IMR-90 (cell line): ENCODE data around the gene CFAP73. TPM values are rescaled to one million over a fixed set of nuclear protein-coding genes. Genes with fewer than 3 reads are reported as not detected.

Source experiments
- ATAC-seq: fragments of 200-7000 bp; cut with Tn5 transposase; 2 replicates; pipeline ENCODE4 v1.9.1; 2020; ENCODE audit warnings: low read depth, mild to moderate bottlenecking, moderate library complexity
- BruUV-seq: library from RNA; stranded (reverse); fragments of 400-500 nt; replicated peaks from 2 replicates; lab custom pipeline; 2021; lab: Mats Ljungman, UMichigan
- CTCF ChIA-PET: fragments of 300-600 bp; formaldehyde crosslinking; extraction: SDS; loops from one replicate; lab custom pipeline; 2021; ENCODE audit warnings: antibody characterized with exemption; lab: Yijun Ruan, JAX
- POLR2A ChIA-PET: fragments of 300-600 bp; sonication (Branson Sonifier 250); formaldehyde crosslinking; loops from one replicate; lab custom pipeline; 2022; ENCODE audit warnings: antibody characterized with exemption; ENCODE audit not compliant: unreplicated experiment; lab: Charles Lee
- DNase-seq: peaks from one replicate; pipeline ENCODE4 v3.0.0; 2013
- H2AFZ ChIP-seq: replicated peaks from 2 replicates; pipeline ENCODE3; 2013; ENCODE audit warnings: low read length, mild to moderate bottlenecking; ENCODE audit not compliant: poor library complexity
- H2AK5ac ChIP-seq: 2 replicates; pipeline ENCODE4 v1.6.1; 2013; ENCODE audit warnings: low read depth, low read length, inconsistent platforms
- H2AK9ac ChIP-seq: replicated peaks from 2 replicates; pipeline ENCODE3; 2013; ENCODE audit warnings: mild to moderate bottlenecking, low read depth, low read length, moderate library complexity; ENCODE audit not compliant: poor library complexity
- H2BK120ac ChIP-seq: 2 replicates; pipeline ENCODE4 v1.6.1; 2013; ENCODE audit warnings: low read depth, low read length, inconsistent platforms
- H2BK15ac ChIP-seq: 3 replicates; pipeline ENCODE4 v1.6.1; 2013; ENCODE audit warnings: low read depth, low read length, inconsistent platforms
- H2BK20ac ChIP-seq: 2 replicates; pipeline ENCODE4 v1.6.1; 2013; ENCODE audit warnings: low read depth, mild to moderate bottlenecking, inconsistent platforms, low read length, moderate library complexity
- H2BK5ac ChIP-seq: 2 replicates; pipeline ENCODE4 v1.6.1; 2013; ENCODE audit warnings: mild to moderate bottlenecking, low read depth, low read length, inconsistent platforms; ENCODE audit not compliant: poor library complexity, severe bottlenecking
- H3K14ac ChIP-seq: replicated peaks from 2 replicates; pipeline ENCODE4 v1.6.1; 2013; ENCODE audit warnings: low read depth, low read length, inconsistent platforms
- H3K18ac ChIP-seq: 2 replicates; pipeline ENCODE4 v1.6.1; 2013; ENCODE audit warnings: low read depth, low read length, control low read depth
- H3K23ac ChIP-seq: 2 replicates; pipeline ENCODE4 v1.6.1; 2013; ENCODE audit warnings: low read depth, low read length, inconsistent platforms
- H3K27ac ChIP-seq: 2 replicates; pipeline ENCODE4 v1.5.1; 2013; ENCODE audit warnings: mild to moderate bottlenecking, control low read depth, low read length; ENCODE audit not compliant: insufficient read depth
- H3K27me3 ChIP-seq: 2 replicates; pipeline ENCODE4 v1.6.1; 2013; ENCODE audit warnings: low read length; ENCODE audit not compliant: control insufficient read depth, insufficient read depth
- H3K36me3 ChIP-seq: 2 replicates; pipeline ENCODE4 v1.6.1; 2013; ENCODE audit warnings: low read length, mixed read lengths; ENCODE audit not compliant: control insufficient read depth, insufficient read depth
- H3K4ac ChIP-seq: 2 replicates; pipeline ENCODE4 v1.6.1; 2013; ENCODE audit warnings: low read depth, low read length, inconsistent platforms
- H3K4me1 ChIP-seq: 2 replicates; pipeline ENCODE4 v1.6.1; 2013; ENCODE audit warnings: low read length, mixed read lengths; ENCODE audit not compliant: control insufficient read depth, insufficient read depth
- H3K4me2 ChIP-seq: 2 replicates; pipeline ENCODE4 v1.6.1; 2013; ENCODE audit warnings: low read depth, mild to moderate bottlenecking, control low read depth, low read length, moderate library complexity
- H3K4me3 ChIP-seq: 2 replicates; pipeline ENCODE4 v1.5.1; 2013; ENCODE audit warnings: low read depth, mild to moderate bottlenecking, control low read depth, low read length, moderate library complexity; ENCODE audit not compliant: insufficient read depth
- H3K56ac ChIP-seq: 2 replicates; pipeline ENCODE4 v1.6.1; 2013; ENCODE audit warnings: low read length, inconsistent platforms; ENCODE audit not compliant: insufficient read depth; ENCODE audit errors: extremely low read depth
- H3K79me1 ChIP-seq, 2 experiments: 2 replicates each; pipeline ENCODE4 v1.6.1; 2013; ENCODE audit warnings: low read length in 2 of 2, inconsistent platforms in 1 of 2, low read depth in 1 of 2
- H3K9ac ChIP-seq: 2 replicates; pipeline ENCODE4 v1.6.1; 2013; ENCODE audit warnings: low read depth, low read length, control low read depth
- H3K9me1 ChIP-seq: 2 replicates; pipeline ENCODE4 v1.6.1; 2013; ENCODE audit warnings: low read length, inconsistent platforms; ENCODE audit not compliant: insufficient read depth
- H3K9me3 ChIP-seq: 2 replicates; pipeline ENCODE4 v1.6.1; 2013; ENCODE audit warnings: low read length; ENCODE audit not compliant: control insufficient read depth, insufficient read depth
- H4K20me1 ChIP-seq: 2 replicates; pipeline ENCODE4 v1.6.1; 2013; ENCODE audit warnings: low read length, inconsistent platforms; ENCODE audit not compliant: insufficient read depth
- H4K5ac ChIP-seq: 2 replicates; pipeline ENCODE4 v1.6.1; 2013; ENCODE audit warnings: mild to moderate bottlenecking, low read depth, low read length, control low read depth
- H4K8ac ChIP-seq, 2 experiments: 2 replicates each; pipeline ENCODE4 v1.6.1; 2013; ENCODE audit warnings: low read depth in 2 of 2, low read length in 2 of 2, control low read depth in 1 of 2, inconsistent platforms in 1 of 2
- H4K91ac ChIP-seq: 2 replicates; pipeline ENCODE4 v1.6.1; 2013; ENCODE audit warnings: low read depth, low read length, inconsistent platforms; ENCODE audit not compliant: insufficient read depth
- BHLHE40 ChIP-seq: fragments of 150-350 bp; IDR thresholded peaks from 2 replicates; pipeline ENCODE4 v1.6.1; 2016; ENCODE audit warnings: mild to moderate bottlenecking, low read depth, low read length
- CEBPB ChIP-seq: IDR thresholded peaks from 2 replicates; pipeline ENCODE4 v1.6.1; 2012; ENCODE audit warnings: low read depth, low read length, improper control_type of control experiment
- CHD1 ChIP-seq: IDR thresholded peaks from 2 replicates; pipeline ENCODE4 v1.6.1; 2012; ENCODE audit warnings: low read depth, low read length, improper control_type of control experiment
- CTCF ChIP-seq: conservative IDR thresholded peaks from 2 replicates; pipeline ENCODE4 v1.5.1; 2012; ENCODE audit warnings: mild to moderate bottlenecking, low read depth, low read length, improper control_type of control experiment
- ELK1 ChIP-seq: fragments of 150-350 bp; IDR thresholded peaks from 2 replicates; pipeline ENCODE4 v1.6.1; 2016; ENCODE audit warnings: low read depth, mild to moderate bottlenecking, low read length, moderate library complexity, borderline replicate concordance
- FOS ChIP-seq: fragments of 150-350 bp; IDR thresholded peaks from 2 replicates; pipeline ENCODE4 v1.6.1; 2016; ENCODE audit warnings: low read depth, low read length
- MAFK ChIP-seq: IDR thresholded peaks from 2 replicates; pipeline ENCODE4 v1.6.1; 2012; ENCODE audit warnings: low read depth, low read length, improper control_type of control experiment
- MXI1 ChIP-seq: IDR thresholded peaks from 2 replicates; pipeline ENCODE4 v1.6.1; 2012; ENCODE audit warnings: low read depth, mild to moderate bottlenecking, low read length, moderate library complexity, borderline replicate concordance
- NFE2L2 ChIP-seq: fragments of 150-350 bp; IDR thresholded peaks from 2 replicates; pipeline ENCODE4 v1.6.1; 2016; ENCODE audit warnings: low read depth, mild to moderate bottlenecking, low read length
- RAD21 ChIP-seq: IDR thresholded peaks from 2 replicates; pipeline ENCODE4 v1.6.1; 2012; ENCODE audit warnings: low read length, improper control_type of control experiment
- RCOR1 ChIP-seq: IDR thresholded peaks from 2 replicates; pipeline ENCODE4 v1.6.1; 2012; ENCODE audit warnings: mild to moderate bottlenecking, low read length, improper control_type of control experiment; ENCODE audit not compliant: insufficient replicate concordance
- SMC3 ChIP-seq: fragments of 150-350 bp; IDR thresholded peaks from 2 replicates; pipeline ENCODE4 v1.6.1; 2016; ENCODE audit warnings: low read depth, mild to moderate bottlenecking, antibody characterized with exemption, low read length, moderate library complexity
- USF2 ChIP-seq: fragments of 150-350 bp; IDR thresholded peaks from 2 replicates; pipeline ENCODE4 v1.6.1; 2017; ENCODE audit warnings: mild to moderate bottlenecking, antibody characterized with exemption, low read length, low read depth
- WGBS, 2 experiments: methylation state at CpG; one replicate each; pipeline versions ENCODE4 v1.1.5 to v1.1.7; 2013; ENCODE audit warnings: missing lambda C conversion rate in 2 of 2; ENCODE audit not compliant: insufficient read length in 1 of 2; ENCODE audit errors: extremely low coverage in 2 of 2; 5-methylcytosine and 5-hydroxymethylcytosine counted together
- dilution Hi-C: fragments of 300-500 bp; cut with HindIII; formaldehyde crosslinking; loops from one replicate; pipeline ENCODE4 v1.14.3; 2018; ENCODE audit warnings: low sequenced_read_pairs; ENCODE audit not compliant: unreplicated experiment
- in situ Hi-C: fragments of 300-500 bp; cut with MboI; formaldehyde crosslinking; loops from 3 replicates; pipeline ENCODE4 v1.14.3; 2019; ENCODE audit warnings: low sequenced_read_pairs, inconsistent platforms, mixed read lengths
- intact Hi-C: fragments of 100-400 bp; cut with micrococcal nuclease; formaldehyde crosslinking; loops from 2 replicates; pipeline ENCODE4 v1.10.0; 2022
- polyA plus RNA-seq, 3 experiments: library from polyadenylated mRNA; depleted of rRNA; stranded (reverse); fragments of >200 nt; gene quantifications; 2 replicates each; pipeline ENCODE4 v1.2.3, GENCODE V29; 2012; ENCODE audit warnings: low replicate concordance in 1 of 3
- total RNA-seq: library from RNA; depleted of rRNA; stranded (reverse); fragments of >200 nt; gene quantifications from 2 replicates; pipeline ENCODE4 v1.2.3, GENCODE V29; 2012

The CFAP73 gene
- total and polyA plus RNA-seq, 2 of the 4 experiments (the other 2 are of a cell fraction): not detected

GRCh38 chr12:113158439-113159203, 9.1 kb downstream of the CFAP73 start:
- BruUV-seq: no TSS peak
- Histone ChIP-seq H3K4me3 (no peak overlapping the region), H3K4ac (no peak overlapping the region), H3K56ac (no peak overlapping the region), H3K4me2 (no peak overlapping the region), H2BK120ac (no peak overlapping the region), H2AFZ (no peak overlapping the region), H3K36me3 (peaks cover 35% of the 10 kb centered on the region), H3K4me1 (peaks cover 8% of the 10 kb centered on the region; the same call in 1 of the 2 replicates), H2BK20ac (no peak overlapping the region), H4K20me1 (peaks cover 3% of the 10 kb centered on the region; the same call in 1 of the 2 replicates), H2BK5ac (no peak overlapping the region), H2BK15ac (no peak overlapping the region), H3K9me1 (peaks cover 4% of the 10 kb centered on the region; the same call in 1 of the 2 replicates), H2AK9ac (no peak overlapping the region), H3K23ac (no peak overlapping the region), H3K27me3 (peaks cover 18% of the 10 kb centered on the region), H3K9me3 (no peaks in the 10 kb centered on the region), H3K9ac (no peak overlapping the region), H3K18ac (no peak overlapping the region), H3K14ac (no peak overlapping the region), H2AK5ac (no peak overlapping the region), H3K79me1 (no peaks in the 10 kb centered on the region), H4K5ac (no peak overlapping the region), H4K8ac (no peak overlapping the region), H3K27ac (no peak overlapping the region), H4K91ac (no peak overlapping the region)
- TF ChIP-seq BHLHE40 (no peak), USF2 (no peak), SMC3 (no peak), CTCF (no peak), CEBPB (no peak), NFE2L2 (no peak), CHD1 (no peak), MXI1 (no peak), ELK1 (no peak), FOS (no peak), MAFK (no peak), RAD21 (no peak), RCOR1 (no peak)
- no peak for ATAC-seq
- DNase-seq: no peak
- POLR2A ChIA-PET: interaction anchor here (0.6 kb wide), 1 partner anchor 168 kb away, joined by 4 read pairs; no protein-coding TSS in a partner anchor
- in situ Hi-C loops (no loop called here), intact Hi-C loops (no loop called here), dilution Hi-C loops (no loop called here)
- 98% methylated on average over 19 of the region's 26 CpGs; no CpG with 5 or more reads in 1 of the 2 experiments for WGBS, 2 experiments
- CTCF ChIA-PET: no interaction called here
